Measurements from ENCODE around the gene TRPM1.
"Not testable (repeated sequence)": the region's sequence is repeated elsewhere in the genome, so short reads cannot be mapped to it uniquely, and the experiment has no call there.

TRPM1 gene

GRCh38 chr15:31088672-31089367 is 12.7 kb downstream of the TRPM1 start:
- in situ Hi-C loops (cut with HindIII; ENCODE audit: low pct_unique_long_range_greater_than_20kb, low sequenced_read_pairs) = no loop called here
- TF ChIP-seq JUND (IDR thresholded peaks at IDR 0.05; ENCODE audit: low read depth) = no peak
- no peak for DNase-seq (ENCODE audit: low read depth in 1 of 2, low spot score in 1 of 2)

- DNase-seq (ENCODE audit: low read depth in 1 of 2, low spot score in 1 of 2); in situ Hi-C loops (cut with HindIII; ENCODE audit: low pct_unique_long_range_greater_than_20kb, low sequenced_read_pairs): not testable (repeated sequence)
Measured at GRCh38 chr15:31088041-31088440, 13.5 kb downstream of the TRPM1 start.

- DNase-seq (ENCODE audit: low read depth in 1 of 2, low spot score in 1 of 2) = no peak
- in situ Hi-C loops (cut with HindIII; ENCODE audit: low pct_unique_long_range_greater_than_20kb, low sequenced_read_pairs) = no loop called here
- no peak for TF ChIP-seq JUND (IDR thresholded peaks at IDR 0.05; ENCODE audit: low read depth)
Measured at GRCh38 chr15:31086344-31086743, 15.2 kb downstream of the TRPM1 start.

GRCh38 chr15:31085359-31085758 is 16.2 kb downstream of the TRPM1 start:
- DNase-seq (ENCODE audit: low read depth in 1 of 2, low spot score in 1 of 2) = no peak
- in situ Hi-C loops (cut with HindIII; ENCODE audit: low pct_unique_long_range_greater_than_20kb, low sequenced_read_pairs) = no loop called here
- TF ChIP-seq JUND (IDR thresholded peaks at IDR 0.05; ENCODE audit: low read depth) = no peak

DNA sequence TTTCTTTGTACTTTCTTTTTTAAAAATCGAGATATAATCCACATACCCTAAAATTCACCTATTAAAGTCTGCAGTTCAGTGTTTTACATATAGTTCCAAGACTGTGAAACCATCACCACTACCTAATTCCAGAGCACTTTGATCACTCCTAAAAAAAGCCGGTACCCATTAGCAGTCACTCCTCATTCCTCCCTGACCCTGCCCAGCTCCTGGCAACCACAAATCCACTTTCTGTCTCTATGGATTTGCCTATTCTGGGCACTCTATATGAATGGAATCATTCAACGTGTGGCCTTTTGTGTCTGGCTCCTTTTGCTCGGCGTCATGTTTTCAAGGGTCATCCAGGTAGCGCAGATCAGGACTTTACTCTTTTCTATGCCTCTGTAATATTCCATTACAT is 17.3 kb downstream of the TRPM1 start:
- in situ Hi-C loops (cut with HindIII; ENCODE audit: low pct_unique_long_range_greater_than_20kb, low sequenced_read_pairs) = no loop called here
- DNase-seq (ENCODE audit: low read depth in 1 of 2, low spot score in 1 of 2) = no peak
- no peak for TF ChIP-seq JUND (IDR thresholded peaks at IDR 0.05; ENCODE audit: low read depth)

DNA sequence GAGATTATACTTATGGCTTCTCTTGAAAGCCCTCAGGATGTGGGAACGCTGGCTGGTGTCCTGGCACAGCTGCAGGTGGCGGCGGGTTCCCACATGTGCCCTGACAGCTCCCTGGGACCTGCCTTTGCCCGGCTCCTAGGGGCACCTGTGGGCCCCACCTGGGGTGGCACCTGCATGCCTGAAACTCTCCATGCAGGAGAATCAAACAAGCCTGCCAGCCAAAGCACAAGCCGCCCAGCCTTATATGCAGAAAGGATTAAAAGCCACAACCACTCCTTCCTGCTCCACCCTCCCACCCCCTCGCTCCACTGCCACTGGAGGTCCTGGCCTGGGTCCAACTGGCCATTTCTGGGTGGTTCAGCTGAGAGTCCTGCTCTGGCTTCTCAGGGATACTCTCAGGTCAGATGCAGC is 18.1 kb downstream of the TRPM1 start:
- peak in 1 of 2 experiments; percentile 9 for DNase-seq (ENCODE audit: low read depth in 1 of 2, low spot score in 1 of 2)
- no peak for TF ChIP-seq JUND (IDR thresholded peaks at IDR 0.05; ENCODE audit: low read depth)
- in situ Hi-C loops (cut with HindIII; ENCODE audit: low pct_unique_long_range_greater_than_20kb, low sequenced_read_pairs) = no loop called here

- TF ChIP-seq JUND (IDR thresholded peaks at IDR 0.05; ENCODE audit: low read depth) = no peak
- peak in 1 of 2 experiments; percentile 48 for DNase-seq (ENCODE audit: low read depth in 1 of 2, low spot score in 1 of 2)
- in situ Hi-C loops (cut with HindIII; ENCODE audit: low pct_unique_long_range_greater_than_20kb, low sequenced_read_pairs) = no loop called here
Measured at GRCh38 chr15:31082771-31083369, 18.7 kb downstream of the TRPM1 start.

GRCh38 chr15:31081588-31082250 is 19.8 kb downstream of the TRPM1 start:
- in situ Hi-C loops (cut with HindIII; ENCODE audit: low pct_unique_long_range_greater_than_20kb, low sequenced_read_pairs) = no loop called here
- peak; percentile 21 to 66 for DNase-seq (ENCODE audit: low read depth in 1 of 2, low spot score in 1 of 2)
- no peak for TF ChIP-seq JUND (IDR thresholded peaks at IDR 0.05; ENCODE audit: low read depth)

DNA sequence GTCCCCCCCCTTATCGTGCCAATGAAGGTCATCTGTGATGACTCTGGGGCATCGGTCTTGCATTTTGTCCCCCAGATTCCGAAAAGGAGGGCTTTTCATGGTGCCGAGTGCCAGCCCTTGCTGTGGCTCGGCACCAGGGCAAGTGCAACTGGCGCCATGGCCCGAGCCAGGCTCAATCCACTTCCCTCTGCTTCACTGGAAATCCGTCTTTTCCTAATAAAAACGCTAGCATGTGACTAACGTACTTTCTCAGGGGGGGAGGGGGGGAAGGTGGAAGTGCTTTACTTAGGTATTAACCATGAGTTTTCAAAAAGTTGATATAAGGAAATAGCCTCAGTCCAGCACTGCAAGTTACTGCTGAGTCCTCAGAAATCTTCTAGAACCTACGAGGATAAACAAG is 20.5 kb downstream of the TRPM1 start:
- in situ Hi-C loops (cut with HindIII; ENCODE audit: low pct_unique_long_range_greater_than_20kb, low sequenced_read_pairs) = no loop called here
- no peak for TF ChIP-seq JUND (IDR thresholded peaks at IDR 0.05; ENCODE audit: low read depth)
- DNase-seq (ENCODE audit: low read depth in 1 of 2, low spot score in 1 of 2) = peak in 1 of 2 experiments; percentile 10

GRCh38 chr15:31080591-31081014 is 20.9 kb downstream of the TRPM1 start:
- in situ Hi-C loops (cut with HindIII; ENCODE audit: low pct_unique_long_range_greater_than_20kb, low sequenced_read_pairs) = no loop called here
- DNase-seq (ENCODE audit: low read depth in 1 of 2, low spot score in 1 of 2) = peak; percentile 22 to 70
- TF ChIP-seq JUND (IDR thresholded peaks at IDR 0.05; ENCODE audit: low read depth) = no peak

GRCh38 chr15:31079519-31079918 is 22.0 kb downstream of the TRPM1 start:
- in situ Hi-C loops (cut with HindIII; ENCODE audit: low pct_unique_long_range_greater_than_20kb, low sequenced_read_pairs) = no loop called here
- no peak for DNase-seq (ENCODE audit: low read depth in 1 of 2, low spot score in 1 of 2)
- no peak for TF ChIP-seq JUND (IDR thresholded peaks at IDR 0.05; ENCODE audit: low read depth)

GRCh38 chr15:31078471-31078870 is 23.1 kb downstream of the TRPM1 start:
- TF ChIP-seq JUND (IDR thresholded peaks at IDR 0.05; ENCODE audit: low read depth) = no peak
- DNase-seq (ENCODE audit: low read depth in 1 of 2, low spot score in 1 of 2) = no peak
- in situ Hi-C loops (cut with HindIII; ENCODE audit: low pct_unique_long_range_greater_than_20kb, low sequenced_read_pairs) = no loop called here

DNA sequence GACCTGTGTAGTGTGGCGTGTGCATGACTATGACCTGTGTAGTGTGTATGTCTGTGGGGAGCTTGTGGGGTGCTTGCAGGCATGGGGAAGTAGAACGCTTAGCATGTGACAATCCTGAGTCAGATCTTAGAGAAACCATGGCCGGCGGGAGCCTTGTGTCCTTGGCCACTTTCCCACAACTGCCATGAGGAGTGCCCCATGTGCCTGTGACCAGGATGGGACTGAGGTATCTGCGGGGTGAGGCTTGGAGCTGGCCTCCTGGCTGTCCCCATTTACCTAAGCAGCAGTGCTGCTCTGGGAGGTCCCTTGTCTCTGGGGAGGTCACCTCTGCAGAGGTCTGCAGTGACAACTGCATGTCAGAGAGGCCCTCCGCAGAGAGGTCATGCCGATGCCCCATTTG is 23.6 kb downstream of the TRPM1 start:
- in situ Hi-C loops (cut with HindIII; ENCODE audit: low pct_unique_long_range_greater_than_20kb, low sequenced_read_pairs) = no loop called here
- no peak for DNase-seq (ENCODE audit: low read depth in 1 of 2, low spot score in 1 of 2)
- TF ChIP-seq JUND (IDR thresholded peaks at IDR 0.05; ENCODE audit: low read depth) = no peak

Measured in T47D (cell line).